Thyroid gland (tissue), 4 donors: Measurements from ENCODE around the gene KHDC1.
A peak's percentile ranks its signal among the peaks of the same experiment; 100 is the strongest.
"Not testable (repeated sequence)": the region's sequence is repeated elsewhere in the genome, so short reads cannot be mapped to it uniquely, and the experiment has no call there.

Experiments
- CTCF ChIP-seq, 6 experiments: fragments of 200-600 bp in 3 of 6; fragments of 450-650 bp in 3 of 6; sonication (generic) in 3 of 6; IDR thresholded peaks; one replicate each; pipeline ENCODE4 v1.5.1; 2016 to 2019; ENCODE audit warnings: antibody characterized with exemption in 6 of 6, mild to moderate bottlenecking in 2 of 6, inconsistent platforms in 1 of 6, moderate library complexity in 1 of 6
- POLR2A ChIP-seq, 2 donors: fragments of 450-650 bp; IDR thresholded peaks; one replicate each; pipeline ENCODE4 v1.6.1; 2017; ENCODE audit warnings: antibody characterized with exemption in 2 of 2, mild to moderate bottlenecking in 2 of 2, moderate library complexity in 1 of 2

- peak in 1 of 6 experiments; percentile 1 for TF ChIP-seq CTCF (IDR thresholded peaks at IDR 0.05)
- TF ChIP-seq POLR2A (IDR thresholded peaks at IDR 0.05) = not testable (repeated sequence)
Observed at GRCh38 chr6:73310503-73310845, 47.5 kb upstream of the KHDC1 start.
